ENCODE results near the gene DIS3L2. TPM values are rescaled to one million over a fixed set of nuclear protein-coding genes. Genes with fewer than 3 reads are reported as not detected.
"Not testable (repeated sequence)": the region's sequence is repeated elsewhere in the genome, so short reads cannot be mapped to it uniquely, and the experiment has no call there.

The DIS3L2 gene
- total RNA-seq, 2 experiments from 2014 or later = 39.8 to 39.9 TPM

DNA sequence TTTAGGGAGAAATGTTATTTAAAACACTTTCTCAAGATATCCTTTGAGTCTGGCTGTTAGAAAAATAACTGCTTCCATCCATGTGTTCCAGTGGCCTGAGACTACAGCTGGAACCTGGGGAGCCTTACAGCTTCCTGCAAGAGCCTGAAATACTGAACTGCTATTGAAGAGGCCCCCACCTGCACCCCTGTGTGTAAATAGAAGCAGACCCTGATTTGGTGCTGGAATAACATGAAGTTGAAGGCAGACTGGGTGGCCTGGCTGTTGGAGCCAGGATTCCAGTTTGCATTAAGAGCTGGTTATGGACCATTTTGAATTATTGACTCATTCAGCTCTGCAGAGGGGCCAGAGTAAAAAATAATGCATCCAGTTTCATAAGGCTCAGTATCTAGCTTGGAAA lies 61.9 kb downstream of the DIS3L2 start:
- Mint-ChIP-seq H3K4me1 (peaks cover 21% of the 10 kb centered on the region), H3K36me3 (peaks cover 23% of the 10 kb centered on the region), H3K27me3 (no peaks in the 10 kb centered on the region), H3K4me3 (no peak overlapping the region), H3K9me3 (no peaks in the 10 kb centered on the region), H3K27ac (no peak overlapping the region)
- DNase-seq = no peak
- POLR2A ChIA-PET = no interaction called here
- no peak for ATAC-seq (ENCODE audit: low read depth)

DNA sequence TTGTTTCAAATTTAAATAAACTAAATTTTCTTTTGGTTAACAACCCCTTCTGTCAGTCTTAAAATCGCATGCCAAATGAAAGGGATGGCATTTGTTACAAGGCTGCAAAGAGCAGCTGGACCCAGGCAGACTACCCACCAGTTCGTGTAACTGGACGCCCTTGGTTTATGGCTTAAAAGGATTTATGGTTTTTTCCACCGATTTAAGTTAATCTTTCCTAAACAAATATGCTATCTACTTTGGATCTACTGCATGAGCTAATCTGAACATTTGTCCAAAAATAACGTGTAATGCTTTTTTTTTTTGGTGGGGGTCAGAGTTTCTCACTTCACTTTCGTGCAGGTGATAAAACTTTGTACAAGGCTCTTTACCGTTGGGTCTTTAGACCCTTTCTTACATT lies 62.9 kb downstream of the DIS3L2 start:
- peaks cover 26% of the 10 kb centered on the region for H3K4me1 Mint-ChIP-seq
- H3K27ac Mint-ChIP-seq = no peak overlapping the region
- H3K9me3 Mint-ChIP-seq = no peaks in the 10 kb centered on the region
- DNase-seq = no peak
- H3K4me3 Mint-ChIP-seq = no peak overlapping the region
- POLR2A ChIA-PET = no interaction called here
- peaks cover 31% of the 10 kb centered on the region for H3K36me3 Mint-ChIP-seq
- no peak for ATAC-seq (ENCODE audit: low read depth)
- H3K27me3 Mint-ChIP-seq = no peaks in the 10 kb centered on the region

- peaks cover 53% of the 10 kb centered on the region for H3K36me3 Mint-ChIP-seq
- peaks cover 2% of the 10 kb centered on the region for H3K9me3 Mint-ChIP-seq
- H3K27me3 Mint-ChIP-seq = no peaks in the 10 kb centered on the region
- peaks cover 26% of the 10 kb centered on the region for H3K4me1 Mint-ChIP-seq
- peak overlapping the region; percentile 37 for H3K4me3 Mint-ChIP-seq
- DNase-seq (no peak), ATAC-seq (ENCODE audit: low read depth) (peak; percentile 99)
- peak overlapping the region; percentile 20 for H3K27ac Mint-ChIP-seq
- POLR2A ChIA-PET = interaction anchor here (1.6 kb wide), 1 partner anchor 10 kb away, joined by 3 read pairs; no protein-coding TSS in a partner anchor
Measured at GRCh38 chr2:232026910-232027309, 65.4 kb downstream of the DIS3L2 start.

GRCh38 chr2:232027530-232027929 lies 66.0 kb downstream of the DIS3L2 start:
- no peak for ATAC-seq (ENCODE audit: low read depth)
- peaks cover 26% of the 10 kb centered on the region for H3K4me1 Mint-ChIP-seq

GRCh38 chr2:232028071-232028470 lies 66.6 kb downstream of the DIS3L2 start:
- H3K36me3 Mint-ChIP-seq = peaks cover 62% of the 10 kb centered on the region
- no peak overlapping the region for H3K4me3 Mint-ChIP-seq
- peaks cover 26% of the 10 kb centered on the region for H3K4me1 Mint-ChIP-seq
- no peak for ATAC-seq (ENCODE audit: low read depth)
- H3K27me3 Mint-ChIP-seq = no peaks in the 10 kb centered on the region
- peaks cover 6% of the 10 kb centered on the region for H3K9me3 Mint-ChIP-seq
- no peak overlapping the region for H3K27ac Mint-ChIP-seq
- POLR2A ChIA-PET = interaction anchor here (0.6 to 1.6 kb wide), 2 partner anchors 9 to 318 kb away, joined by 3 read pairs; no protein-coding TSS in a partner anchor
- DNase-seq = no peak

More at GRCh38 chr2:232027530-232027929, 66.0 kb downstream of the DIS3L2 start:
- Mint-ChIP-seq H3K36me3 (peaks cover 59% of the 10 kb centered on the region), H3K27me3 (no peaks in the 10 kb centered on the region), H3K4me3 (peak overlapping the region; percentile 37), H3K27ac (peak overlapping the region; percentile 8), H3K9me3 (peaks cover 5% of the 10 kb centered on the region)
- no peak for DNase-seq
- POLR2A ChIA-PET = interaction anchor here (0.6 to 1.6 kb wide), 2 partner anchors 9 to 318 kb away, joined by 3 read pairs; no protein-coding TSS in a partner anchor

DNA sequence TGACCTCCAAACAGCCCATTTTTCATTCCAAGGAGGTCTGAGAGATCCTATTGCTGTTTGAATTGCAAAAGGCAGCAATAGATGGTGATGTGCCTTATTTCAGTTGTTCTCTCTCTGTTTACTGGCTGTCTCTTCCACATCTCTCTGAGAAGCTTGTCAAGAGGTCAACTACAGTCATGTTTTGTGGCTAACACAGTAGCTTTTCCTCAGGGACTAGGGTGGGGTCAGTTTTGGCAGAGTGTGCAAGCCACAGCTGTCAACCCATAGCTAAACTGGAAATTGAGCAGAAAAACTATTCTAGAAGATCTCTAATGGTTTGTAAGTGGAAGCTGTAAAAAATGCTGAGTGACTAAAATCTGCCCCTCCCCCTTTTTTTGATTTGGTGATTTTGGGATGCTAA lies 67.1 kb downstream of the DIS3L2 start:
- ATAC-seq (ENCODE audit: low read depth) (no peak), DNase-seq (no peak)
- H3K4me1 Mint-ChIP-seq = peaks cover 26% of the 10 kb centered on the region
- POLR2A ChIA-PET = no interaction called here
- H3K4me3 Mint-ChIP-seq = no peak overlapping the region
- H3K27me3 Mint-ChIP-seq = no peaks in the 10 kb centered on the region
- peaks cover 64% of the 10 kb centered on the region for H3K36me3 Mint-ChIP-seq
- peaks cover 9% of the 10 kb centered on the region for H3K9me3 Mint-ChIP-seq
- H3K27ac Mint-ChIP-seq = no peak overlapping the region

GRCh38 chr2:232029346-232029745 lies 67.8 kb downstream of the DIS3L2 start:
- POLR2A ChIA-PET = no interaction called here
- DNase-seq = no peak
- H3K27me3 Mint-ChIP-seq = no peaks in the 10 kb centered on the region
- peaks cover 71% of the 10 kb centered on the region for H3K36me3 Mint-ChIP-seq
- H3K27ac Mint-ChIP-seq = no peak overlapping the region
- H3K4me1 Mint-ChIP-seq = peaks cover 26% of the 10 kb centered on the region
- H3K4me3 Mint-ChIP-seq = no peak overlapping the region
- ATAC-seq (ENCODE audit: low read depth) = no peak
- peaks cover 14% of the 10 kb centered on the region for H3K9me3 Mint-ChIP-seq

GRCh38 chr2:232030229-232030628 lies 68.7 kb downstream of the DIS3L2 start:
- H3K36me3 Mint-ChIP-seq = peaks cover 75% of the 10 kb centered on the region
- DNase-seq (no peak), ATAC-seq (ENCODE audit: low read depth) (no peak)
- H3K4me1 Mint-ChIP-seq = peaks cover 26% of the 10 kb centered on the region
- H3K4me3 Mint-ChIP-seq = no peak overlapping the region
- H3K27ac Mint-ChIP-seq = no peak overlapping the region
- peaks cover 18% of the 10 kb centered on the region for H3K9me3 Mint-ChIP-seq
- POLR2A ChIA-PET = no interaction called here
- no peaks in the 10 kb centered on the region for H3K27me3 Mint-ChIP-seq

- ATAC-seq (ENCODE audit: low read depth); H3K27ac Mint-ChIP-seq; H3K27me3 Mint-ChIP-seq; H3K4me3 Mint-ChIP-seq; DNase-seq; H3K4me1 Mint-ChIP-seq; POLR2A ChIA-PET: not testable (repeated sequence)
- peaks cover 72% of the 10 kb centered on the region for H3K36me3 Mint-ChIP-seq
- H3K9me3 Mint-ChIP-seq = peaks cover 24% of the 10 kb centered on the region
Measured at GRCh38 chr2:232035292-232035691, 73.8 kb downstream of the DIS3L2 start.

DNA sequence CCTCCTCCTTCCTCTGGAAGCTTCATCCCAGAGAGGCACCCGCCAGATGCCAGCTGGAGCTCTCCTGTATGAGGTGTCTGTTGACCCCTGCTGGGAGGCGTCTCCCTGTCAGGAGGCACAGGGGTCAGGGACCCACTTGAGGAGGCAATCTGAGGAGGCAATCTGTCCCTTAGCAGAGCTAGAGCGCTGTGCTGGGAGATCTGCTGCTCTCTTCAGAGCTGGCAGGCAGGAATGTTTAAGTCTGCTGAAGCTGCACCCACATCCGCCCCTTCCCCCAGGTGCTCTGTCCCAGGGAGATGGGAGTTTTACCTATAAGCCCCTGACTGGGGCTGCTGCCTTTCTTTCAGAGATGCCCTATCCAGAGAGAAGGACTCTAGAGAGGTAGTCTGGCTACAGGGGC lies 75.4 kb downstream of the DIS3L2 start:
- not testable (repeated sequence) for DNase-seq; H3K27ac Mint-ChIP-seq; H3K4me1 Mint-ChIP-seq; H3K27me3 Mint-ChIP-seq; ATAC-seq (ENCODE audit: low read depth); H3K4me3 Mint-ChIP-seq
- H3K9me3 Mint-ChIP-seq = peaks cover 23% of the 10 kb centered on the region
- H3K36me3 Mint-ChIP-seq = peaks cover 65% of the 10 kb centered on the region
- POLR2A ChIA-PET = interaction anchor here (1.2 kb wide), 1 partner anchor 9 kb away, joined by 3 read pairs; no protein-coding TSS in a partner anchor

DNA sequence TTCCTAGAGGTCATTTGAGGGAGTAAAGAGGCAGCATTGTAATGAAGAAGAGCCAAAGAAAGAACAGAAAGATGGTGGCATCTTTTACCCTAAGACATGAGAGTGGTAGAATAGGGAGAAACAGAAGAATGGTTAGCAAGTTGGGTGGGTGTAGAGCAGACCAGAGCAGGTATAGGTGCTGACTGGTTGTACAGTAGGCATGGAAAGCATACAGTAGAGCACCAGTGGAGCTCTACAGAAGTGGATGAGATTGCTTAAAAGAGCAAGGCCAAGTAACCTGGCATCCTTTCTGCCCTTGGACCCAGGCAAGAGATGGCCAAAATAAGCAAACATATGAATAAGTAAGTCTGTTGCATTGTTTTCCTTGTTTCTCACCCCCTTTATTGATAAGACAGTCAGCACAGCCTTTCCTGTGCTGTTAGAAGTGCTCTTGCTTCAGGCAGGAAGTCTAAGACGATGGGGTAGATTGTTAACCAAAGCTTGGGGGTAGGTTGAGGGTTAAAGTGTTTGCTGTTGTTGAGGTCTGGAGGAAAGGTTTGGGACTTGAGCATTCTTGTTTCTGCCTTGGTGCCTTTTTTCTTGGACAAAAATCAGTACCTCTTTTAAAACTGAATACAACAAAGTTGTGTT lies 76.9 kb downstream of the DIS3L2 start:
- no peak overlapping the region for H3K4me3 Mint-ChIP-seq
- peak overlapping the region; percentile 70 for H3K27ac Mint-ChIP-seq
- H3K36me3 Mint-ChIP-seq = peaks cover 56% of the 10 kb centered on the region

DNA sequence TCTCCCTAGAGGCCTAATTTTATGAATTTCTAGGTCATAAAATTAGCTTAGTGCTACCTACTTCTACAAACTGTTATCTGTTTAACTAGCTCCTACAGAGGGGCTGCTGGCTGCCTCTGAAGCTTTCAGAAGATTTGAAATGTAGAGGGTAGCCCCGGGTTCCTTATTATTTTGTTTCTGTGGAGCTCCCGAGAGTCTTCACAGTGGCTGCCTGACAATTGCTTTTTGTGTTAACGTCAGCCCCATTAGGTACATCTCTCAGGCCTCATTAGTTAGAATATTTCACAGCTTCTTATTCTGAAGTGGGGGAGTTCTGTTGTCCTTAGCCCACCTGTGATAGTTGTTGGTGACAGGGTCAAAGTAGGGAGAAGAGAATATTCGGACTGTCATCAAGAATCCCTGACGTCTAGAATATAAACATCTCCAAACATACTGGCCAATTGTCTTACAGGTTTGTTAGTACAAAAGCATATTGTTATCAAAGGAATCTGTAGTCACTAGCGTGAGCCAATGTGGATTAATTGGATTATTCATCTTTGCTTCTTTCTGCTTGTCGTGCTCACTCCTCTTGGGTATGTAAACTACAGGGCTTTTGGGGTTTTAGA lies 77.5 kb downstream of the DIS3L2 start:
- DNase-seq (no peak), ATAC-seq (ENCODE audit: low read depth) (no peak)
- Mint-ChIP-seq H3K4me1 (peaks cover 10% of the 10 kb centered on the region), H3K4me3 (no peak overlapping the region), H3K27me3 (no peaks in the 10 kb centered on the region), H3K9me3 (peaks cover 14% of the 10 kb centered on the region), H3K36me3 (peaks cover 56% of the 10 kb centered on the region), H3K27ac (no peak overlapping the region)
- POLR2A ChIA-PET = interaction anchor here (0.8 kb wide), 1 partner anchor 22 kb away, joined by 3 read pairs; no protein-coding TSS in a partner anchor

More for the DNA sequence above, 76.9 kb downstream of the DIS3L2 start:
- Mint-ChIP-seq H3K9me3 (peaks cover 15% of the 10 kb centered on the region), H3K4me1 (peaks cover 10% of the 10 kb centered on the region), H3K27me3 (no peaks in the 10 kb centered on the region)
- DNase-seq (no peak), ATAC-seq (ENCODE audit: low read depth) (peak; percentile 94)
- POLR2A ChIA-PET = interaction anchor here (0.8 kb wide), 1 partner anchor 23 kb away, joined by 3 read pairs; no protein-coding TSS in a partner anchor

GRCh38 chr2:232042911-232043574 lies 81.5 kb downstream of the DIS3L2 start:
- DNase-seq (no peak), ATAC-seq (ENCODE audit: low read depth) (no peak)
- Mint-ChIP-seq H3K4me3 (no peak overlapping the region), H3K27me3 (no peaks in the 10 kb centered on the region), H3K4me1 (peaks cover 10% of the 10 kb centered on the region), H3K9me3 (peaks cover 1% of the 10 kb centered on the region), H3K36me3 (peaks cover 38% of the 10 kb centered on the region), H3K27ac (no peak overlapping the region)
- POLR2A ChIA-PET = no interaction called here

Data from activated naive CD8-positive, alpha-beta T cell treated with anti-CD3 and anti-CD28 coated beads, Interleukin-2, amount 10 ng/mL, durations not matched to agents 7 days and 5 days (primary cell).